ENCODE data around the gene SDHAF2.
"Not testable (repeated sequence)": the region's sequence is repeated elsewhere in the genome, so short reads cannot be mapped to it uniquely, and the experiment has no call there.

SDHAF2 gene

GRCh38 chr11:61477126-61477525 is 47.2 kb downstream of the SDHAF2 start:
- DNase-seq = no peak

GRCh38 chr11:61477727-61478148 is 47.8 kb downstream of the SDHAF2 start:
- no peak for DNase-seq

GRCh38 chr11:61479360-61480058 is 49.6 kb downstream of the SDHAF2 start:
- not testable (repeated sequence) for DNase-seq

- DNase-seq = no peak
These were observed 50.5 kb downstream of the SDHAF2 start for GRCh38 chr11:61480261-61480993.

GRCh38 chr11:61480994-61481335 is 51.0 kb downstream of the SDHAF2 start:
- DNase-seq = no peak

GRCh38 chr11:61481806-61482205 is 51.9 kb downstream of the SDHAF2 start:
- DNase-seq = no peak

- DNase-seq = no peak
These were observed 52.6 kb downstream of the SDHAF2 start for GRCh38 chr11:61482513-61482912.

- no peak for DNase-seq
These were observed 54.6 kb downstream of the SDHAF2 start for GRCh38 chr11:61484541-61484940.

- no peak for DNase-seq
These were observed 55.2 kb downstream of the SDHAF2 start for GRCh38 chr11:61485080-61485479.

- no peak for DNase-seq
These were observed 56.2 kb downstream of the SDHAF2 start for GRCh38 chr11:61486011-61486620.

GRCh38 chr11:61486779-61487178 is 56.9 kb downstream of the SDHAF2 start:
- no peak for DNase-seq

GRCh38 chr11:61487342-61488025 is 57.6 kb downstream of the SDHAF2 start:
- no peak for DNase-seq

GRCh38 chr11:61488651-61489291 is 58.8 kb downstream of the SDHAF2 start:
- no peak for DNase-seq

GRCh38 chr11:61489833-61490721 is 60.2 kb downstream of the SDHAF2 start:
- DNase-seq = no peak

GRCh38 chr11:61491736-61492395 is 61.9 kb downstream of the SDHAF2 start:
- DNase-seq = no peak

GRCh38 chr11:61494381-61494961 is 64.5 kb downstream of the SDHAF2 start:
- DNase-seq = no peak

- DNase-seq = no peak
These were observed 66.1 kb downstream of the SDHAF2 start for GRCh38 chr11:61495801-61496601.
